ENCODE measurements around the gene ARHGAP44.

GRCh38 chr17:12883472-12883871 is 94.2 kb downstream of the ARHGAP44 start:
- TF ChIP-seq, protein P1, sequence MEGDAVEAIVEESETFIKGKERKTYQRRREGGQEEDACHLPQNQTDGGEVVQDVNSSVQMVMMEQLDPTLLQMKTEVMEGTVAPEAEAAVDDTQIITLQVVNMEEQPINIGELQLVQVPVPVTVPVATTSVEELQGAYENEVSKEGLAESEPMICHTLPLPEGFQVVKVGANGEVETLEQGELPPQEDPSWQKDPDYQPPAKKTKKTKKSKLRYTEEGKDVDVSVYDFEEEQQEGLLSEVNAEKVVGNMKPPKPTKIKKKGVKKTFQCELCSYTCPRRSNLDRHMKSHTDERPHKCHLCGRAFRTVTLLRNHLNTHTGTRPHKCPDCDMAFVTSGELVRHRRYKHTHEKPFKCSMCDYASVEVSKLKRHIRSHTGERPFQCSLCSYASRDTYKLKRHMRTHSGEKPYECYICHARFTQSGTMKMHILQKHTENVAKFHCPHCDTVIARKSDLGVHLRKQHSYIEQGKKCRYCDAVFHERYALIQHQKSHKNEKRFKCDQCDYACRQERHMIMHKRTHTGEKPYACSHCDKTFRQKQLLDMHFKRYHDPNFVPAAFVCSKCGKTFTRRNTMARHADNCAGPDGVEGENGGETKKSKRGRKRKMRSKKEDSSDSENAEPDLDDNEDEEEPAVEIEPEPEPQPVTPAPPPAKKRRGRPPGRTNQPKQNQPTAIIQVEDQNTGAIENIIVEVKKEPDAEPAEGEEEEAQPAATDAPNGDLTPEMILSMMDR (IDR thresholded peaks at IDR 0.05) = no peak
- no peak for TF ChIP-seq EZH2 (IDR thresholded peaks at IDR 0.05)
